Epithelial cell of esophagus (primary cell): ENCODE data around the gene FASTK.

Source experiments
- DNase-seq: peaks from one replicate; pipeline ENCODE4 v3.0.0; 2010; ENCODE audit warnings: low read depth
- H3K4me3 ChIP-seq: 2 replicates; pipeline ENCODE4 v1.5.1; 2011; ENCODE audit warnings: mild to moderate bottlenecking, low read length, control low read depth
- CTCF ChIP-seq: IDR thresholded peaks from 2 replicates; pipeline ENCODE4 v1.5.1; 2011; ENCODE audit warnings: low read depth, mild to moderate bottlenecking, low read length, control low read depth, inconsistent platforms; ENCODE audit not compliant: insufficient read depth; ENCODE audit errors: missing control alignments

Gene FASTK

GRCh38 chr7:151085691-151086620, 5.3 kb upstream of the FASTK start, which contains the start of gene AGAP3:
TSS of gene AGAP3 (plus strand) at chr7:151086475. CDS start at chr7:151086742, 267 bp downstream.
- DNase-seq = peak; percentile 69

GRCh38 chr7:151085329-151085690, 4.7 kb upstream of the FASTK start:
- H3K4me3 ChIP-seq = no peak overlapping the region
- no peak for TF ChIP-seq CTCF
- DNase-seq = no peak

More at GRCh38 chr7:151085691-151086620, 5.3 kb upstream of the FASTK start, which contains the start of gene AGAP3:
- no peak for TF ChIP-seq CTCF
- H3K4me3 ChIP-seq = peak within 1 kb of the TSS; percentile 72

GRCh38 chr7:151083824-151084160, 3.2 kb upstream of the FASTK start:
- no peak for TF ChIP-seq CTCF
- H3K4me3 ChIP-seq = peak overlapping the region; percentile 65
- DNase-seq = no peak

GRCh38 chr7:151083071-151083823, 2.6 kb upstream of the FASTK start, which contains the start of gene TMUB1:
TSS of gene TMUB1 (minus strand) at chr7:151083493. CDS start at chr7:151082563, 930 bp downstream.
- DNase-seq = peak; percentile 73
- TF ChIP-seq CTCF = no peak
- H3K4me3 ChIP-seq = peak within 1 kb of the TSS; percentile 65

GRCh38 chr7:151082141-151083070, 1.8 kb upstream of the FASTK start:
- H3K4me3 ChIP-seq = peak overlapping the region; percentile 65
- peak; percentile 11 for DNase-seq
- TF ChIP-seq CTCF = no peak
